Measurements from ENCODE around the gene OGDH.
A peak's percentile ranks its signal among the peaks of the same experiment; 100 is the strongest.
"Not testable (repeated sequence)": the region's sequence is repeated elsewhere in the genome, so short reads cannot be mapped to it uniquely, and the experiment has no call there.

Gene OGDH

DNA sequence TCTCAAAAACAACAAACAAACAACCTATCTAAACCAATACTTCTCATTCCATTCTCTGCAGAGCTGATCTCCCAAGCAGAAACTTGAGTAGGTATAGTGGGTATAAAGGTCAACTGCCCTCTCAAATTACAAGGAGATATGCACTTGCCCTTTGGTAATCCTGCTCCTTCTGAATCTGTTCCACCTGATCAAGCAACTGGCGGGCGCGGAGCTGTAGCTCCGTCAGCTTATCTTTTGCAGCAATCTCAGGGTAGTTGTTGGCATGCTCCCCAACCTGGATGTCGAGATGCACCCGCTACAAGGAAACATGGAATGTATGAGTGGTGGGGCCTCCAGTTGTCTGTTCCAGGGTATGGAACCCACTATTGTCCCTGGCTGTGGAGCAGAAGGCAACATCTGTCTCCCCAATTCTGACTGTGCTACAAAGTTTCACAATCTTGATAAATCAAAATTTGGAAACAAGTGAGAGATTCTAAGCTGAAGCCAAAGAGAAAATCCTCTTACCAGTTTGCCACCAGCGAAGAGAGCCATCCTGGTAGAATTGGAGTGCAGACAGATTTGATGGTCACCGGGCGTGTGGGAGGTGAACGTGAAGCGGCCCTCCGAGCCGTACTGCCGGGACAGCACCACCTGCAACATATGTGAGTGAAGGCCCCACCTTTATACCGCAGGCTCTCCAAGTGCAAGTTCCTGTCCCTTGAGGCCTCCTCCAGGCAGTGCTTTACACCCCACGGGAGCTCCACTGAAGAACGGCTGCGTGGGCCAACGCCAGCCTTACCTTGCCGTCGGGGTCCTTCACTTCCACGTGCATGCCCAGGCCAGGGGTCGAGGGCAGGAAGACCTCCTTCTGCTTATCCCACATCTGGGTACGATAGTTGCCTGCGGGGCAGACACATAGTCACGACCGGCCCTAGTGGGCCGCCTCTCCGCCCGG, 25.2 kb upstream of the OGDH start:
- no peak for DNase-seq

GRCh38 chr7:44581879-44582603, 24.4 kb upstream of the OGDH start, which contains the start of gene TMED4:
Gene TMED4, minus strand, starts transcription at chr7:44582231. Its CDS starts 25 bp downstream, at chr7:44582206.
- DNase-seq, result peak; percentile 100

GRCh38 chr7:44583146-44583865, 23.1 kb upstream of the OGDH start:
- no peak for DNase-seq

GRCh38 chr7:44587843-44588711, 18.4 kb upstream of the OGDH start:
- DNase-seq, result peak; percentile 42

DNA sequence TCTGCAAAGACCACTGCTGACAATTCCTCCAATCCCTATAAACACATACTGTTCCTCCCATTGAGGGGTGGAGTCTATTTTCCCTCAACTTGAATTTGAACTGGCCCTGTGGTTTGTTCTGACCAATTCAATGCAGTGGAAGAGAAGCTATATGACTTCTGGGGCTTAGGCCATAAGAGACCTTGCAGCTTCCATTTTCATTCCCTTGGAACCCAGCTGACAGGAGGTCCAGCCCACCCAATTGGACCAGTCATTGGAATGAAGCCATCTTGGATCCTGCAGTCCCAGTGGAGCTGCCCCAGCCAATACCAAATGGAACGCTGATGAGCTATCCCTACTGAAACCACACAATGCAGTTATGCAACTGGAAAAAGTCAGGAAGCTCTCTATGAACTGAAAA, 15.5 kb upstream of the OGDH start:
- DNase-seq, result no peak

GRCh38 chr7:44595934-44596635, 10.3 kb upstream of the OGDH start:
- no peak for DNase-seq

- DNase-seq, result not testable (repeated sequence)
These were observed 9.2 kb upstream of the OGDH start for GRCh38 chr7:44597181-44597580.

DNA sequence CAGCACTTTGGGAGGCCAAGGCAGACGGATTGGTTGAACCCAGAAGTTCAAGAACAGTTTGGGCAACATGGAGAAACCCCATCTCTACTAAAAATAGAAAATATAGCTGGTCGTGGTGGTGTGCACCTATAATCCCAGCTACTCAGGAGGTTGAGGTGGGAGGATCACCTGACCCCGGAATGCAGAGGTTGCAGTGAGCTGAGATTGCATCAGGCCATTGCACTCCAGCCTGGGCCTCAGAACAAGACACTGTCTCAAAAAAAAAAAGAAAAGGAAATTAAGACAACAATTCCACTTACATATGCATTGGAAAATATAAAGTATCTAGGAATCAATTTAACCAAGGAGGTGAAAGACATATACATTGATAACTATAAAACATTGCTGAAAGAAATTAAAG, 7.2 kb upstream of the OGDH start:
- DNase-seq, result no peak

DNA sequence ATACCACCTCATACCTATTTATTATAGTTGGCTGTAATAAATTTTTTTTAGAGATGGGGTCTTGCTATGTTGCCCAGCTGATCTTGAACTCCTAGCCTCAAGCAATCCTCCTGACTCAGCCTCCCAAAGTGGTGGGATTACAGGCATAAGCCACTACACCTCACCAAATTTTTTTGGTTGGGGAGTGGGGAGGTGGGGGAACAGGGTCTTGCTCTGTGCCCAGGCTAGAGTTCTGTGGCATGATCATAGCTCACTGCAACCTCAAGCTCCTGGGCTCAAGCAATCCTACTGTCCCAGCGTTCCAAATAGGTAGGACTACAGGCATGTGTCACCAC, 3.9 kb upstream of the OGDH start:
- DNase-seq, result no peak

DNA sequence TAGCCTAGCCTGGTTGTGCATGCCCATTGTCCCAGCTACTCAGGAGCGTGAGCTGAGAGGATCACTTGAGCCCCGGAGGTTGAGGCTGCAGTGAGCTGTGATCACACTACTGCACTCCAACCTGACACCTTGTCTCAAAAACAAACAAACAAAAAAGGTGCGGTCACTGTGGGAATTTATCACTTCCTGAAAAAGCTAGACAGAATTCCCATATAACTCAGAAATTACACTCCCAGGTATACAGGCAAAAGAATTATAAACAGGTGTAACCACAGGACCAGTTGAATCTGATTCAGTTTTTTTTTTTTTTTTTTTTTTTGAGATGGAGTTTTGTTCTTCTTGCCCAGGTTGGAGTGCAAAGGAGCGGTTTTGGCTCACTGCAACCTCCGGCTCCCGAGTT, 3.2 kb upstream of the OGDH start:
- no peak for DNase-seq

DNA sequence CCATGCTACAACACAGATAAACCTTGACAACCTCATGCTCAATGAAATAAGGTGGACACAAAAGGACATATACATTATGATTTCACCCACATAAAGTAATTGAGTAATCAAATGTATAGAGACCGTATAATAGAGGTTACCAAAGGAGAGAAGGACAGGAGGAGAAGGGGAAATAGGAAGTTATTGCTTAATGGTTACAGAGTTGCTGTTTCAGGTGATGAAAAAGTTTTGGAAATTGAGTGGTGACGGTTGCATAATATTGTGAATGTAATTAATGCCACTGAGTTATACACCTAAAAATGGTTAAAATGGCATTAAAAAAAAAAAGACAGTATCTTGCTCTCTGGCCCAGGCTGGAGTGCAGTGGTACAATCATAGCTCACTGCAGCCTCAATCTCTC, 1.5 kb upstream of the OGDH start:
- DNase-seq, result no peak

- DNase-seq, result no peak
These were observed 978 bp downstream of the OGDH start for GRCh38 chr7:44607141-44608068.

DNA sequence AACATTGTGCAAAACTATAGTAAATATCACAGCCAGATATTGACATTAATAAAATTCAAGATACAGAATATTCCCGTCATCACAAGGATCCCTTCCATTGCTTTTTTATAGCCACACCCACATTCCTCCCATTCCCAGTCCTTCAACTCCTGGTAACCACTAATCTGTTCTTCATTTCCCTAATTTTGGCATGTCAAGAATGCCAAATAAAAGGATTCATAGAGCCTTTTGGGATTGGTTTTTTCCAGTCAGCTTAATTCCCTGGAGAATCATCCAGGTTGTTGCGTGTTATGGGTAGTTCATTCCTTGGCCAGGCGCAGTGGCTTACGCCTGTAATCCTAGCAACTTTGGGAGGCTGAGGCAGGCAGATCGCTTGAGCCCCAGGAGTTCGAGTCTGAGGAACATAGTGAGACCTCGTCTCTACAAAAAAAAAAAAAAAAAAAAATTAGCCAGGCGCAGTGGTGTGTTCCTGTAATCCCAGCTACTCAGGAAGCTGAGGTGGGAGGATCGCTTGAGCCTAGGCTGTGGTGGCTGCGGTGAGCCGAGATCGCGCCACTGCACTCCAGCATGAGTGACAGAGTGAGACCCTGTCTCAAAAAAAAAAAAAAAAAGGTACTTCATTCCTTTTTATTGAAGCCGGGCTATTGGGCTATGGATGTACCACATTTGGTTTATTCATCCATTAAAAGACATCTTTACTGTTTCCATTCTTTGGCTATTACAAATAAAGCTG, 2.7 kb downstream of the OGDH start:
- DNase-seq, result no peak

- no peak for DNase-seq
These were observed 3.4 kb downstream of the OGDH start for GRCh38 chr7:44609829-44610228.

GRCh38 chr7:44615149-44615611, 8.8 kb downstream of the OGDH start:
- DNase-seq, result no peak

GRCh38 chr7:44615793-44616192, 9.4 kb downstream of the OGDH start:
- no peak for DNase-seq

GRCh38 chr7:44616545-44616944, 10.1 kb downstream of the OGDH start:
- DNase-seq, result no peak

DNA sequence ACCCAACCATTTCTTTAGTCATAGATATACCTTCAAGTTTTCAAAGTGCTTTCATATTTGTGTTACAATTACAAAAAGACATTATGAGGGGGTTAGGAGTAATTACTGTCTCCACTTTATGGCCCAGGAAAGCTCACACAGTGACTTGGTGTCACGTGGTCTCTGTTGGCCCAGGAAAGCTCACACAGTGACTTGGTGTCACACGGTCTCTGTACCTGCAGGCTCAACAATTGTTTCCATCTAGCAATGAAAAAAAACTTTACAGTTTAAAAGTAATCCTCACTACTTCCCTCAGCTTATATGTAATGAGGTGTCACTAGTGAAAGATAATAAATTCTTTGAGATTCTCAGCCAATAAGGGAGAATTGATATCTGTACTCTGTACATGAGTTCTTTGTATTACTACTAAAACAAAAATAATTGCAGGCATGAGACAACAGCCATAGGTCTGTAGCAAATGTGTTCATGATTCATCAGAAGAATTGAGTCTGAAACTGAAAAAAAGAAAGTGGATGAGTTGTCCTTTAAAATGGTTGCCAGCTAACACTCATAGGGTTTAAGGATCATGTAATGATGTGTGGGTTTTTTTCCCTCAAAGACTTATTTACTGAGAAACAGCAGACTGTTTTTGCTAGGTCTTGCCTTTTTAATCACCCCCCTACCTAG, 10.9 kb downstream of the OGDH start:
- DNase-seq, result no peak

DNA sequence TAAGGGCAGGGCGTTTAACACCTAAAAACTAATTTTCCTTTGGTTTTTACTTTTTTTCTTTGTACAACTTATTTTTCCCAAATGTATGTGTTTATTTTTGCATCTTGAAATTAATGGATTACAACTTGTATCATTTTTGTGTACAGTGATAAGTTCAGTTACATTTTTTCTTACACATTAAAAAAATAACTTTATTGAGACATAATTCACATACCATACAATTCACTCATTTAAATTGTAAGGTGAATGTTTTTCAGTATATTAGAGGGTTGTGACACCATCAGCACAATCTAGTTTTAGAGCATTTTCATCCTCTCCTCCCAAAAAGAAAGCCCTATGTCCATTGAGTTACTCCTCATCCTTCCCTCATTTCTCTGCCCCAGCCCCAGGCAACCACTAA, 11.6 kb downstream of the OGDH start:
- DNase-seq, result no peak

Data from activated T-cell treated with anti-CD3 and anti-CD28 coated beads, Interleukin-2, amount 50 U/mL, for 1 hour (primary cell).